ENCODE data around the gene RLN1. TPM values are rescaled to one million over a fixed set of nuclear protein-coding genes. Genes with fewer than 3 reads are reported as not detected.
"Not testable (repeated sequence)": the region's sequence is repeated elsewhere in the genome, so short reads cannot be mapped to it uniquely, and the experiment has no call there.

RLN1 gene
- polyA plus RNA-seq (not detected in 2 replicates), polyA minus RNA-seq (2.1 TPM in 1 of 2 replicates, not detected in the other)

DNA sequence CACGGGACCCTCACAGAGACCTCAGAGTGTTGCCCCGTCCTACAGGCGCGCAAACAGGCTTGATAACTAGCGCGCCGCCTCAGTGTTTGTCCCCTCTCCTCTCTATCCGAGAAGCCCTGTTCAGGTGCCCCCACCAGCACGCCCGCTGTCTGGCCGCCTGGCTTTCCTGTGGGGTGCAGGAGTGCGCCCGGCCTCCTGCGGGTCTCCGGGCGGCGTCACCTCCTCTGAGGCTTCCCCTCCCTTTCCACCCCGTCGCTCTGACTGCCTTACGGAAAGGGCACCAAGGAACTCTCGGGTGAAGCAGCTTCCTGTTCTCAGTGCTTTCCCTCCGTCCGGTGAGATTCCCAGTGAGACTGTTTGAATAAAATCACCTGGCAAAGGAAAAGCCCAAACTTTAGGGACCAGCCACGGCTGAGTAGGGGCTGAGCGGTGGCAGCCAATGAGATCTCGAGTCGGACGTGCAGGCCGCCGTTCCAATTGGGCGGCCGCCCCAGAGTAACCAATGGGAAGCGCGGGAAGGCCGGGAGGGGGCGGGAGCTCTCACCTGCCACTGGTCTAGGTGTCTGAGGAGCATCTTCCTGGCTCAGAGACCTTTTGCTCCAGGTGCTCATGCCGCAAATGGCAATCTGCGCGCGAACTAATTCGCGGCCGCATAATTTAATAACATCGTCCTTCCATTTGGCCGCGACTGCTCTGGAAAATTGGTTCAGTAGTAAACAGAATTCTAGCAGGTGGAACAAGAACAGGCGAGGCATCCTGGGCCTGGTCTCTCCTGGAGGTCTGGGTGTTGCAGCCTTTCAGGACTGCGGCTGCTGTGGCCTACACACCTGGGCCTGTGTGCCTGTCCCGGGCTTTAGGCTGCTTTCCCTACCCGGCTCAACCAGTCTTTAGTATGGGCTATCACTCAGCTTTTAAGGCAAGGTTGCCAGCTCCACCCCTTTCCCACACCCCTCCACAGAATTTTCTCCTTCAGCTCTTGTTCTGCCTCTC is at the start of gene RLN1:
TSS of gene RLN1 (minus strand) at position 885 of the 990 bp plus-strand sequence. CDS start at position 755, 130 bp downstream.
- not testable (repeated sequence) for H3K27me3 ChIP-seq (ENCODE audit: insufficient read depth, low read depth, low read length); H3F3A ChIP-seq (ENCODE audit: insufficient read depth, low read length, poor library complexity, severe bottlenecking); H3K27ac ChIP-seq (ENCODE audit: low read length); H3K79me2 ChIP-seq (replicated peaks; ENCODE audit: insufficient read depth, low read length); H3K9me2 ChIP-seq (ENCODE audit: insufficient read depth, low read length); H2AFZ ChIP-seq (ENCODE audit: low read depth, low read length); H3K9me3 ChIP-seq (ENCODE audit: low read length); H3K36me3 ChIP-seq (ENCODE audit: insufficient read depth, low read length); H3K4me2 ChIP-seq (ENCODE audit: low read length); H4K20me1 ChIP-seq (ENCODE audit: insufficient read depth); H3K9ac ChIP-seq (ENCODE audit: low read length)
- peak within 1 kb of the TSS; percentile 53 for H3K4me3 ChIP-seq (ENCODE audit: low read length)

- Histone ChIP-seq H3K27ac (ENCODE audit: low read length) (no peak overlapping the region), H3F3A (ENCODE audit: insufficient read depth, low read length, poor library complexity, severe bottlenecking) (no peaks in the 10 kb centered on the region), H3K36me3 (ENCODE audit: insufficient read depth, low read length) (no peaks in the 10 kb centered on the region), H4K20me1 (ENCODE audit: insufficient read depth) (no peaks in the 10 kb centered on the region), H3K9ac (ENCODE audit: low read length) (no peak overlapping the region), H3K9me3 (ENCODE audit: low read length) (no peaks in the 10 kb centered on the region), H2AFZ (ENCODE audit: low read depth, low read length) (no peak overlapping the region), H3K27me3 (ENCODE audit: insufficient read depth, low read depth, low read length) (no peaks in the 10 kb centered on the region), H3K9me2 (ENCODE audit: insufficient read depth, low read length) (no peaks in the 10 kb centered on the region), H3K4me2 (ENCODE audit: low read length) (no peak overlapping the region), H3K4me3 (ENCODE audit: low read length) (no peak overlapping the region), H3K79me2 (replicated peaks; ENCODE audit: insufficient read depth, low read length) (no peaks in the 10 kb centered on the region)
- TF ChIP-seq, protein P1, sequence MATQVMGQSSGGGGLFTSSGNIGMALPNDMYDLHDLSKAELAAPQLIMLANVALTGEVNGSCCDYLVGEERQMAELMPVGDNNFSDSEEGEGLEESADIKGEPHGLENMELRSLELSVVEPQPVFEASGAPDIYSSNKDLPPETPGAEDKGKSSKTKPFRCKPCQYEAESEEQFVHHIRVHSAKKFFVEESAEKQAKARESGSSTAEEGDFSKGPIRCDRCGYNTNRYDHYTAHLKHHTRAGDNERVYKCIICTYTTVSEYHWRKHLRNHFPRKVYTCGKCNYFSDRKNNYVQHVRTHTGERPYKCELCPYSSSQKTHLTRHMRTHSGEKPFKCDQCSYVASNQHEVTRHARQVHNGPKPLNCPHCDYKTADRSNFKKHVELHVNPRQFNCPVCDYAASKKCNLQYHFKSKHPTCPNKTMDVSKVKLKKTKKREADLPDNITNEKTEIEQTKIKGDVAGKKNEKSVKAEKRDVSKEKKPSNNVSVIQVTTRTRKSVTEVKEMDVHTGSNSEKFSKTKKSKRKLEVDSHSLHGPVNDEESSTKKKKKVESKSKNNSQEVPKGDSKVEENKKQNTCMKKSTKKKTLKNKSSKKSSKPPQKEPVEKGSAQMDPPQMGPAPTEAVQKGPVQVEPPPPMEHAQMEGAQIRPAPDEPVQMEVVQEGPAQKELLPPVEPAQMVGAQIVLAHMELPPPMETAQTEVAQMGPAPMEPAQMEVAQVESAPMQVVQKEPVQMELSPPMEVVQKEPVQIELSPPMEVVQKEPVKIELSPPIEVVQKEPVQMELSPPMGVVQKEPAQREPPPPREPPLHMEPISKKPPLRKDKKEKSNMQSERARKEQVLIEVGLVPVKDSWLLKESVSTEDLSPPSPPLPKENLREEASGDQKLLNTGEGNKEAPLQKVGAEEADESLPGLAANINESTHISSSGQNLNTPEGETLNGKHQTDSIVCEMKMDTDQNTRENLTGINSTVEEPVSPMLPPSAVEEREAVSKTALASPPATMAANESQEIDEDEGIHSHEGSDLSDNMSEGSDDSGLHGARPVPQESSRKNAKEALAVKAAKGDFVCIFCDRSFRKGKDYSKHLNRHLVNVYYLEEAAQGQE (IDR thresholded peaks at IDR 0.05; ENCODE audit: borderline replicate concordance) = no peak
- TF ChIP-seq EP300 (conservative IDR thresholded peaks at IDR 0.05; ENCODE audit: poor library complexity, severe bottlenecking) (no peak), TAF1 (IDR thresholded peaks at IDR 0.05; ENCODE audit: low read depth) (no peak), MXI1 (conservative IDR thresholded peaks at IDR 0.05; ENCODE audit: poor library complexity, severe bottlenecking) (no peak), POLR2AphosphoS5 (IDR thresholded peaks at IDR 0.05) (no peak), EZH2 (IDR thresholded peaks at IDR 0.05; ENCODE audit: borderline replicate concordance, insufficient read depth, low read length, poor library complexity, severe bottlenecking) (no peak), RAD21 (conservative IDR thresholded peaks at IDR 0.05) (no peak), SMC3 (conservative IDR thresholded peaks at IDR 0.05; ENCODE audit: poor library complexity) (no peak)
- TF ChIP-seq, protein P2, sequence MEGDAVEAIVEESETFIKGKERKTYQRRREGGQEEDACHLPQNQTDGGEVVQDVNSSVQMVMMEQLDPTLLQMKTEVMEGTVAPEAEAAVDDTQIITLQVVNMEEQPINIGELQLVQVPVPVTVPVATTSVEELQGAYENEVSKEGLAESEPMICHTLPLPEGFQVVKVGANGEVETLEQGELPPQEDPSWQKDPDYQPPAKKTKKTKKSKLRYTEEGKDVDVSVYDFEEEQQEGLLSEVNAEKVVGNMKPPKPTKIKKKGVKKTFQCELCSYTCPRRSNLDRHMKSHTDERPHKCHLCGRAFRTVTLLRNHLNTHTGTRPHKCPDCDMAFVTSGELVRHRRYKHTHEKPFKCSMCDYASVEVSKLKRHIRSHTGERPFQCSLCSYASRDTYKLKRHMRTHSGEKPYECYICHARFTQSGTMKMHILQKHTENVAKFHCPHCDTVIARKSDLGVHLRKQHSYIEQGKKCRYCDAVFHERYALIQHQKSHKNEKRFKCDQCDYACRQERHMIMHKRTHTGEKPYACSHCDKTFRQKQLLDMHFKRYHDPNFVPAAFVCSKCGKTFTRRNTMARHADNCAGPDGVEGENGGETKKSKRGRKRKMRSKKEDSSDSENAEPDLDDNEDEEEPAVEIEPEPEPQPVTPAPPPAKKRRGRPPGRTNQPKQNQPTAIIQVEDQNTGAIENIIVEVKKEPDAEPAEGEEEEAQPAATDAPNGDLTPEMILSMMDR (IDR thresholded peaks at IDR 0.05; ENCODE audit: poor library complexity, severe bottlenecking) = no peak
These were observed 49.5 kb upstream of the RLN1 start for GRCh38 chr9:5389109-5389732.

Data from neural cell (in vitro differentiated cells).